Endothelial cell (in vitro differentiated cells): Measurements from ENCODE around the gene TRPM5. TPM values are rescaled to one million over a fixed set of nuclear protein-coding genes. Genes with fewer than 3 reads are reported as not detected.

Experiments used
- DNase-seq: peaks from one replicate; pipeline ENCODE4 v3.0.0; 2021; ENCODE audit warnings: low spot score
- H3K27ac Mint-ChIP-seq: one replicate; pipeline ENCODE4 v1.8.0; 2021; ENCODE audit warnings: mixed read lengths, inconsistent platforms; ENCODE audit not compliant: unreplicated experiment
- H3K27me3 Mint-ChIP-seq: one replicate; pipeline ENCODE4 v1.8.0; 2021; ENCODE audit warnings: mild to moderate bottlenecking, moderate library complexity, mixed read lengths, inconsistent platforms; ENCODE audit not compliant: unreplicated experiment
- H3K36me3 Mint-ChIP-seq: one replicate; pipeline ENCODE4 v1.8.0; 2021; ENCODE audit warnings: mild to moderate bottlenecking, low read depth, mixed read lengths, inconsistent platforms; ENCODE audit not compliant: unreplicated experiment
- H3K4me1 Mint-ChIP-seq: one replicate; pipeline ENCODE4 v1.8.0; 2021; ENCODE audit warnings: mild to moderate bottlenecking, mixed read lengths, inconsistent platforms; ENCODE audit not compliant: unreplicated experiment
- H3K4me3 Mint-ChIP-seq: one replicate; pipeline ENCODE4 v1.8.0; 2021; ENCODE audit warnings: mild to moderate bottlenecking, mixed read lengths, inconsistent platforms; ENCODE audit not compliant: unreplicated experiment
- H3K9me3 Mint-ChIP-seq: one replicate; pipeline ENCODE4 v1.8.0; 2021; ENCODE audit warnings: mixed read lengths, inconsistent platforms; ENCODE audit not compliant: unreplicated experiment
- total RNA-seq: library from RNA; stranded (reverse); fragmentation: NEBNext Ultra II Directional; extraction: Animal tissue kit (Norgen Biotek cat#: 25700); gene quantifications from one replicate; pipeline ENCODE4 v1.2.1, GENCODE V29; 2021; ENCODE audit not compliant: unreplicated experiment
- TF ChIP-seq, protein P1 (sequence below): fragments of 200-600 bp; sonication (generic); IDR thresholded peaks from one replicate; pipeline ENCODE4 v1.5.0; 2021; ENCODE audit warnings: antibody characterized with exemption; ENCODE audit not compliant: unreplicated experiment

Gene TRPM5
- total RNA-seq, 1 donor from 2014 or later, result 0.38 TPM

DNA sequence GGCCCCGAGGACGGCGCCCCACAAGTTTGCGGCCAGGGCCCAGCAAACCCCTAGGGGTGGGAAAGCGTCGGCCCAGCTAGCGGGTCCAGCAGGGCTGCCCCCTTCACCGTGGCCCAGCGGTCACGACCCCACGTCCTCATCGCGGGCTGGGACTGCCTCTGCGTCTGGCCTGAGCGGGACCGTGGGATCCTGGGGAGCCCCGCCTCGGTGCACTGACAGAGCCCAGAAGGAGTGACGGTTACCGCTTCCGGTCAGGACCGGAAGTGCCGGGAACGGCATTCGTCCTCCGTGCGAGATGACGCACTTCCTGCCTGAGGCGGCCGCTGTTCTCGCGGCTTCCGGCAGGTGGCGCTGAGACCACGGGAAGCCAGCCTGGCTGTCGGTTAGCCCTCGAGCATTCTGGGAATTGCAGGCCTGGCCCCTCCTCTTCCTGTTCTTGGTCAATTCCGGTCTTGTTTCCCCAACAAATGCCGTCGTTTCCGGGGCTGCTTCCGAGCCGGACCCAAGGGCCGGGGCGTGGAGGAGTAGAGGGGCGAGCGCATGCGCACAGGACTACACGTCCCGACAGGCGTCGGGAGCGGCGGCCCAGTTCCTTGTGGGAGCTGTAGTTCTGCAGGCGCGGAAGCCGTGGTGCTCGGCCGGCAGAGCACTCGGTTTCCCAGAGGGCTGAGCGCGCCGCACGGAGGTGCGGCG is 44.1 kb downstream of the TRPM5 start, which contains the start of gene TSSC4:
TSSC4 (plus strand) TSS at position 682 of the 693 bp plus-strand sequence. CDS start 1,884 bp downstream, outside the sequence.
- Mint-ChIP-seq H3K27ac (peak within 1 kb of the TSS; percentile 90), H3K9me3 (no peaks in the 10 kb centered on the region), H3K36me3 (peaks cover 6% of the 10 kb centered on the region), H3K4me1 (peaks cover 4% of the 10 kb centered on the region), H3K27me3 (peaks cover 5% of the 10 kb centered on the region), H3K4me3 (peak within 1 kb of the TSS; percentile 92)
- peak; percentile 100 for DNase-seq
- TF ChIP-seq, protein P1, sequence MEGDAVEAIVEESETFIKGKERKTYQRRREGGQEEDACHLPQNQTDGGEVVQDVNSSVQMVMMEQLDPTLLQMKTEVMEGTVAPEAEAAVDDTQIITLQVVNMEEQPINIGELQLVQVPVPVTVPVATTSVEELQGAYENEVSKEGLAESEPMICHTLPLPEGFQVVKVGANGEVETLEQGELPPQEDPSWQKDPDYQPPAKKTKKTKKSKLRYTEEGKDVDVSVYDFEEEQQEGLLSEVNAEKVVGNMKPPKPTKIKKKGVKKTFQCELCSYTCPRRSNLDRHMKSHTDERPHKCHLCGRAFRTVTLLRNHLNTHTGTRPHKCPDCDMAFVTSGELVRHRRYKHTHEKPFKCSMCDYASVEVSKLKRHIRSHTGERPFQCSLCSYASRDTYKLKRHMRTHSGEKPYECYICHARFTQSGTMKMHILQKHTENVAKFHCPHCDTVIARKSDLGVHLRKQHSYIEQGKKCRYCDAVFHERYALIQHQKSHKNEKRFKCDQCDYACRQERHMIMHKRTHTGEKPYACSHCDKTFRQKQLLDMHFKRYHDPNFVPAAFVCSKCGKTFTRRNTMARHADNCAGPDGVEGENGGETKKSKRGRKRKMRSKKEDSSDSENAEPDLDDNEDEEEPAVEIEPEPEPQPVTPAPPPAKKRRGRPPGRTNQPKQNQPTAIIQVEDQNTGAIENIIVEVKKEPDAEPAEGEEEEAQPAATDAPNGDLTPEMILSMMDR, result peak; percentile 95

DNA sequence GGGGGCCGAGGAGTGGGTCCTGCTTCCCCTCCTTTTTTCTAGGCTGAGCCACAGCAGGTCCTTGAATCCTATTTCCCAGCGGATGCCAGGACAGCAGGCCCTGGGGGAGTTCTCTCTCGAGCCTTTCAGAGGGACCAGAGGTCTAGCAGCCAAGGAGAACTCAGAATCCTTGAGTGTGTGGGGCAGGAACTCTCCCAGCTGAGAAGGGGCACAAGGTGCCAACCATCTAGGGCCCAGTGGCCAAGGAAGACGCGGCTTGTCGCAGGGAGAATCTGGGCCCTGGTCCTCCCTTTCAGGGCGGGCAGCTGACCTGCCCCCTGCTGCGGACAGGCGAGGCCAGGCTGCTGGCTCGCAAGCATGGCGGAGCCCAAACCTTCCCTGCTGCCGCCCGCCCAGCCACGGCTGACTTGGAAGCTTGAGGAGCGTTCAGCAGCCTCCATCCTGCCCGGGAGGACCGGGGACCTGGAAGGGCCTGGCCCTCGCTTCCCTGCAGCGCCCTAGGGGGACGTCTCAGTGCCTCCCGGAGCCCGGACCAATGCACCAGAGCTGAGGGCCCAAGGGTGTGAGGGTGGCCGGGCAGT is 44.7 kb downstream of the TRPM5 start:
- H3K36me3 Mint-ChIP-seq, result peaks cover 6% of the 10 kb centered on the region
- peak overlapping the region; percentile 83 for H3K4me3 Mint-ChIP-seq
- peak; percentile 45 for DNase-seq
- TF ChIP-seq, protein P1, result no peak
- no peaks in the 10 kb centered on the region for H3K9me3 Mint-ChIP-seq
- H3K27ac Mint-ChIP-seq, result peak overlapping the region; percentile 90
- H3K4me1 Mint-ChIP-seq, result peaks cover 4% of the 10 kb centered on the region
- H3K27me3 Mint-ChIP-seq, result peaks cover 5% of the 10 kb centered on the region

DNA sequence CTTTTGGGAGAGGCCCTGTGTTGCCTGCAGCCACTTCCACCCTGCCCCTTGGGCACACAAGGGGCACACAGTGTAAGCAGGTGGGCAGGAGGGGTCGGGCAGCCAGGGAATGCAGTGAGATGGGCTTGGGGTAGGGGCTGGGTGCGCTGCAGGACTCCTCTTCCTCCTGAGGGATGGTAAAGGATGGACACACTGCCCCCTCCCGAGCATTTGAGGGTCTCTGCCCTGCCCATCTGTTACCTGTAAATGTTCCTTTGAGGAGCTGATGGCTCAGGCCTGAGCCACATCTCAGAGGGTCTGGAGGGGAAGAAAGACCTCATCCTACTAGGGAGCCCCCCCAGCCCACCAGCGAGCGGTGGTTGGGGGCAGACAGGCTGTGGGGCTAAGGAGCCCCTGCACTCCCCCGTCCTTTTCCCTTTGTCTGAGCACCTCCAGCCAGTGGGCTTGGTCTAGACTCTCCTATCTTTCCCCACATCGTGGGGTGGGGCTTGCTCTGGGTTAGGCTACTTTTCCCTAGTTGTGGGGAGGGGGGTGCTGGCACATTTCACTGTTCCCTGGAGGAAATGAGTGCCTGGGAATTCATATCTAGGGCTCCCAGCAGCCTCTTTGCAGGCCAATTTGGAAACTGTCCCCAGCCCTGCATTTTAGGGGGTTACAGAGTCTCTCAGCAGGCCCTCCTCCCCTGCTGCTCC is 45.5 kb downstream of the TRPM5 start:
- no peak for DNase-seq
- peak overlapping the region; percentile 90 for H3K27ac Mint-ChIP-seq
- peaks cover 6% of the 10 kb centered on the region for H3K36me3 Mint-ChIP-seq
- peaks cover 4% of the 10 kb centered on the region for H3K4me1 Mint-ChIP-seq
- H3K27me3 Mint-ChIP-seq, result peaks cover 5% of the 10 kb centered on the region
- no peaks in the 10 kb centered on the region for H3K9me3 Mint-ChIP-seq
- TF ChIP-seq, protein P1, result no peak
- no peak overlapping the region for H3K4me3 Mint-ChIP-seq

DNA sequence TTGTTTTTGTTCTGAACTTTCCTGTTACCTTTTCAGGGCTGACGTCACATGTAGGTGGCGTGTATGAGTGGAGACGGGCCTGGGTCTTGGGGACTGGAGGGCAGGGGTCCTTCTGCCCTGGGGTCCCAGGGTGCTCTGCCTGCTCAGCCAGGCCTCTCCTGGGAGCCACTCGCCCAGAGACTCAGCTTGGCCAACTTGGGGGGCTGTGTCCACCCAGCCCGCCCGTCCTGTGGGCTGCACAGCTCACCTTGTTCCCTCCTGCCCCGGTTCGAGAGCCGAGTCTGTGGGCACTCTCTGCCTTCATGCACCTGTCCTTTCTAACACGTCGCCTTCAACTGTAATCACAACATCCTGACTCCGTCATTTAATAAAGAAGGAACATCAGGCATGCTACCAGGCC is 47.3 kb downstream of the TRPM5 start:
- Mint-ChIP-seq H3K9me3 (no peaks in the 10 kb centered on the region), H3K36me3 (peaks cover 6% of the 10 kb centered on the region), H3K4me1 (peaks cover 4% of the 10 kb centered on the region), H3K27ac (no peak overlapping the region), H3K27me3 (peaks cover 5% of the 10 kb centered on the region), H3K4me3 (no peak overlapping the region)
- TF ChIP-seq, protein P1, result no peak
- no peak for DNase-seq
